ENCODE measurements around the gene POLR1H.
"Not testable (repeated sequence)": the region's sequence is repeated elsewhere in the genome, so short reads cannot be mapped to it uniquely, and the experiment has no call there.

The POLR1H gene, protein sequence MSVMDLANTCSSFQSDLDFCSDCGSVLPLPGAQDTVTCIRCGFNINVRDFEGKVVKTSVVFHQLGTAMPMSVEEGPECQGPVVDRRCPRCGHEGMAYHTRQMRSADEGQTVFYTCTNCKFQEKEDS

DNA sequence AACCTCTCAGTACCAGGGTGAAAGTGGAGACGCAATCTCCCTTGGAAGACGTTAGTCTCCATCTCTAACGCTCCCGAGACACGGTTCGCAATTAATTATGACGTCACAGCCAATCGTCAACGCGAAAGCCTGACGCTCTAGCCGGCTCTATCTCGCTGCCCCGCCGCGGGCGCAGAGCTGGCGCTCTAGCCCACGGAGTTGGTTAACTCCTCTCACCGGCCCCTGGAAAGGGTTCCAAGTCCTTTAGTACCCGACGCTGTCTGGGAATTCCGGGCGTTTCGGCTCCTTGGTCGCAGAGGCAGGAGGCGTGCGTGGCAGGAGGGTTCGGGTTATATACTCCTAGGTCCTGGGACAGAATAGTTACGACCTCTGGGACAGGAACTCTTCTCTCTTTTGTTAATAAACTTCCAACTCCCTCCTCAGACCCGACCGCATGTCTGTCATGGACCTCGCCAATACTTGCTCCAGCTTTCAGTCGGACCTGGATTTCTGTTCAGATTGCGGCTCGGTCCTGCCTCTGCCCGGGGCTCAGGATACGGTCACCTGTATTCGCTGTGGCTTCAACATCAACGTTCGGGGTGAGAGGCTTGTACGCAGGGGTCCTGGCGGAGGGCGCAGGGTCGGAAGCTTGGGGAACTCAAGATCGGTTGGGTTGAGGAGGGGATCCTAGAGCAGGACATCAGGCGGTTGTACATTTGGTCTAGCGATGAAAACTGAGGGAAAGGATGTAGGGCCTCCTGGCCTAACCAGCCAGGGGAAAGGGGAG lies at the start of gene POLR1H:
POLR1H (plus strand) TSS at position 174 of the 766 bp plus-strand sequence; CDS start at position 434, 260 bp downstream.
- peak; percentile 98 for DNase-seq

GRCh38 chr6:30013291-30013922 lies 47.7 kb upstream of the POLR1H start:
- peak; percentile 12 for DNase-seq

GRCh38 chr6:30019819-30020218 lies 41.2 kb upstream of the POLR1H start:
- DNase-seq, result no peak

- peak; percentile 20 for DNase-seq
Observed at GRCh38 chr6:30020626-30021025, 40.4 kb upstream of the POLR1H start.

DNA sequence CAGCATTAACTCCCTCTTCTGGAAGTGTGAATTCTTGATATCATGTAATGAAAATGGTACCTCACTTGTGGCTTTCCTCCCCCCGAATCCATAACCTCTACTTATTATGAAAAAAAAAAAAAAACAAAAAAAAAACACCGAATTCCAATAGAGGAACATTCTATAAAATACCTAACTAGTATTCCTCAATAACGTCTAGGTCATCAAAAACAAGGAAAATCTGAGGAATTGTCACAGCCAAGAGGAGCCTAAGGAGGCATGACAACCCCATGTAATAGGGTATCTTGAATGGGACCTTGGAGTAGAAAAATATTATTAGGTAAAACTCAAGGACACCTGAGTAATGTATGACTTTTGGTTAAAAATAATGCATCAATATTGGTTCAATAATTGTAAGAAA lies 38.9 kb upstream of the POLR1H start:
- no peak for DNase-seq

DNA sequence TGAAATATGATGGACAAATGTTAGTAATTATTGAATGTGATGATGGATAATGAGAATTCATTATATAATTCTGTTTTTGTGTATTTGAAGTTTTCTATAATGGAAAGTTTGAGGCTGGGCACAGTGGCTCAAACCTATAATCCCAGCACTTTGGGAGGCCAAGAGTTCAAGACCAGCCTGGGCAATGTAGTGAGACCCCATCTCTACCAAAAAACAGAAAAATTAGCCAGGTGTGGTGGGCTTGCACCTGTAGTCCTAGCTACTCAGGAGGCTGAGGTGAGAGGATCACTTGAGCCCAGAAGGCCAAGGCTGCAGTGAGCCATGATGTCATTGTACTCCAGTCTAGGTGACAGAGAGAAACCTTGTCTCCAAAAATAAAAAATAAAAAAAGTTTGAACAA lies 38.4 kb upstream of the POLR1H start:
- DNase-seq, result not testable (repeated sequence)

DNA sequence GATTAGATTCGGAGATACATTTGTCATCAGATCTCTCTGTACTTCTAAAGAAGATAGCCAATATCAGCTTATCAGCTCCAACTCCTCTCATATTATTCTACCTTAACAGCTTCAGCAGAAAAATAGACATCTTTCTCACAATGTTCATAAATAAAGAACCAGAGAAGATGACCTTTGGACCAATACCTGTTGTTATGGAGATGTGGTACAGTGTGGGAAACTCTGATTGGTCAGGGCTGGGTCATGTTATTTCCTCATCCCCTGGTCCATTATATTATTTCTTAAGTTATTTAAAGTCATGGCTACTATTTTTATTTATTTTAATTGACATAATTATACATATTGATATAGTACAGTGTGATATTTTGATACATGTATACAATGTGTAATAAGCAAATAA lies 35.9 kb upstream of the POLR1H start:
- DNase-seq, result no peak

- DNase-seq, result peak; percentile 30
Observed at GRCh38 chr6:30029588-30029987, 31.5 kb upstream of the POLR1H start.

GRCh38 chr6:30031381-30031780 lies 29.7 kb upstream of the POLR1H start:
- no peak for DNase-seq

DNA sequence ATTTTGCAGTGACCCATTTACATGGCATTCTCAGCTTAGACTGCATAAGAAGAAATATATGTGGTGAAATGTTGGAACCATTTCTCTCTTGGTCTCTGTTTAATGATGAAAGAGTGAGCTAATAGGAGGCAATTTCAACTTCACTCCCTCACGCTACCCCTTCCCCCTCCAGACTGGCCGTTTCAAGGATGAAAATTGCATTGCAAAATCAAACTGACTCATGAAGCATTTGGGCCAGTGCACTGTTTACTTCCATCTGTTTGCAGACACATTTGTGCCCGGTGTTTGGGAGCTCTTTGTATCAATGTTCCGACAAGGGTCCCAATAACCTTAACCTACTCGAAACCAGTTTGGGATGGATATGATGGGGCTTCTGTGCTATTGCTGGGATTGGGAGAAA lies 27.6 kb upstream of the POLR1H start:
- peak; percentile 68 for DNase-seq

DNA sequence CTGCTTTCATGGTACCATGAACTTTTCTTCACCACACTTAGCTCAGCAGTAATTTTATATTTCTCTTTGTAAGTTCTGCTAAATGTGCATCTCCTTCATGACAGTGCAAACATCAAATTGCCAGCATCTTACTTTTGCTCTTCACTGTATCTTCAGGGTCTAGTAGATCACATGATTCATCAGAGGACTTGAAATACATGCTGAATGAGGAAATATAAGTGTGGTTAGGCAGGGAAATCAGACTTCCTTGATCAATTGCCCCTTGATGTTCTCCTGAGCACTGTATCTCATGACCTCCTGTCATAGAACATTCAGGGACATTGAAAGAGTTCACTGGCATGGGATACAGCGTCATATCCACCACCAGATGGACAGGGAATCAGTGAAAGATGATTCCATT lies 25.3 kb upstream of the POLR1H start:
- DNase-seq, result peak; percentile 31

DNA sequence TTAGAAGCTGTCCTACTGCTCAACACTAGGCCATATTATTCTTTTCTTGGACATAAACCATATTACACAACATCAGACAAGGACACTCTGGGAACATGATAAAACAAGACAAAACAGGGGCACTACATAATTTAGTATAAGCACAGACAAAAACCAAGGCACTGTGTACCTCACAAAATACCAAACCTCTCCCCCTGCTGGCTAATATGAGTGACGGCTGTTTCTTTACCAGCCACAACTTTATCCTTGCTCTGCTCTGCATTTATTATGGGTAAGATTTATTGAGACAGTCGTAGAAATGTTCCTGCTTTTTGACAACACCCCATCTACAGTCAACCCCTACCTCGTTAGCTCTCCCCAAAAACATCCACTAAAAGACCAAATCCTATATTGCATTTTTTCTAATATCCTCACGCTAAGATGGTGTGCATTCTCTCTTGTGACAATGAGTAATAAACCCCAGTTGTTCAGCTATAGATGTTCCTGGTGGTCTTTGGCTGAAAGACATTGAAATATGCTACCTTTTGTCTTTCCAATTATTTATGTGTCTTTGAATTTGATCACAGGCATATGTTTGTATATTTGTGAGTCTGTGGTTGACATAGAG lies 23.8 kb upstream of the POLR1H start:
- DNase-seq, result peak; percentile 30

GRCh38 chr6:30041221-30041620 lies 19.8 kb upstream of the POLR1H start:
- DNase-seq, result no peak

- peak; percentile 42 for DNase-seq
Observed at GRCh38 chr6:30041821-30042220, 19.2 kb upstream of the POLR1H start.

DNA sequence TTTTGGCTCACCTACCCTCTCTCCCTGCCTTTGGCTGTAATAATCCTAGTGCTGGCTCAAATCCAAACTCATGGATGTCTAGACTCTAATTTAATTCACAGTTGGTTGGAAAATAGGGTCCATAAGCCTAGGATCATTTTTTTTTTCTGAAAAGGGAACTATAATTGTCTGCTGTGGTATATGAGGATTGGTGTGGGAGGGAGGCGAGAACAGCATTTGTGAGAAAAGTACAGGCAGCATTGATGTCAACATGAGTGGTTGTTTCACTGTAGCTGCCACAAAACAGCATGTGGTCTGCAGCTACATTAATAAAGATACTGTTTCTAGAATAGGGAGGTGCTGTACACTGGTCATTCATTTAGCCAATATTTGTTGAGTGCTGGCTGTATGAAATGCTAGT lies 18.6 kb upstream of the POLR1H start:
- peak; percentile 53 for DNase-seq

DNA sequence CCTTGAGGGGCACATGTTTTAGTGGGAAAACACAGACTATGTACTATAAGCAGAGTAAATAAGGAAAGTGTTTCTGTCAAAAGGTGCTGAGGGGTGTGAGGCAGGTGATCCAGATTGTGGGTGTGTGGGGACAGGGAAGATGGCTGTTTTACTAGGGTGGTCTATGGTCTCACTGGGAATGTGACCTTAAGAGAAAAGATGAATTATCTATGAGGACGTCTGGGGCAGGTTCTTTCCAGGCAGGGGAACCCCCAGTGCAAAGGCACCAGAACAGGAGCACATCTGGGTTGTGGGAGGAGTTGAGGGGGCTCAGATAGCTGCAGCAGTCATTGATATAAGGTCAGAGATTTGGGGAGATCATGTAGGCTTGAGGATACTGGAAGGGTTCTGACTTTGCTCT lies 18.2 kb upstream of the POLR1H start:
- no peak for DNase-seq

GRCh38 chr6:30043744-30044143 lies 17.3 kb upstream of the POLR1H start:
- DNase-seq, result no peak

DNA sequence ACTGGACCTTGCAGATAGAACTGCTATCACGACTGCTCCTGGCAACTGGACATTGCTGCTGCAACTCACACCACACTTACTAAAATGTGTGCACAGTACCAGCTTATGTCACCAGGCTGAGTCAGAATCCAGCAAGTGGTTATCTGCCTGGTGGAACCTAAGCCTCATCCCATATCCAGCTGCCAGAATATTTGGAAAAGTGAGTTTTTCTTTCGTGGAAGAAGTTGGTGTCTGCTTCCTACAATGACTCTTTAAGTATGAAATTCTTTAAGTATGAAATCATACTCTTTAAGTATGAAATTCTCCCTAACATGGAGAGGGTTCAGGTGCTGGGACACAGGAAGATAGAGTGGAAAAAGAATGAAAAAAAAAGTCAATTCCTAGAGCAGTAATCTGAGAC lies 16.4 kb upstream of the POLR1H start:
- DNase-seq, result no peak

- DNase-seq, result peak; percentile 30
Observed at GRCh38 chr6:30047220-30047619, 13.8 kb upstream of the POLR1H start.

DNA sequence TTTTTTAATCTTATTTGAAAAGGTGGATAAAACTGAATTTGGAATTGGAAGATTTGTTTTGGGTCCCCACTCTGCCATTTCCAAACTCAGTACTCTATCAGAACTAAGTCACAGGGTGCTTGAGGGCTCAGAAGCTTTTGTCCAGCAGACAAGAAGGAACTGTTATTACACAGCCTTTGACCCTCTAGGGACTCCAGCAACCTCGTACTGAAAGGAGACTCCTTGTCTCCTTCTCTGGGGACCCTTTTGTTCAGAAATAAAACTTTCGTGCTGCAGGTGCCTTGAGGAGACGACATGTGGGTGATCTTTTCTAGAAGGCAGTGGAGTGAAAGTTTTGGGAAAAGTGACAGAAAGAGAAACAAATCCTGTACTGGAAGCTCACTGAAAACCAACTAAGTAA lies 7.4 kb upstream of the POLR1H start:
- no peak for DNase-seq

GRCh38 chr6:30055513-30055912 lies 5.6 kb upstream of the POLR1H start:
- DNase-seq, result no peak

GRCh38 chr6:30060606-30061091 lies 416 bp upstream of the POLR1H start:
- peak; percentile 56 for DNase-seq

DNA sequence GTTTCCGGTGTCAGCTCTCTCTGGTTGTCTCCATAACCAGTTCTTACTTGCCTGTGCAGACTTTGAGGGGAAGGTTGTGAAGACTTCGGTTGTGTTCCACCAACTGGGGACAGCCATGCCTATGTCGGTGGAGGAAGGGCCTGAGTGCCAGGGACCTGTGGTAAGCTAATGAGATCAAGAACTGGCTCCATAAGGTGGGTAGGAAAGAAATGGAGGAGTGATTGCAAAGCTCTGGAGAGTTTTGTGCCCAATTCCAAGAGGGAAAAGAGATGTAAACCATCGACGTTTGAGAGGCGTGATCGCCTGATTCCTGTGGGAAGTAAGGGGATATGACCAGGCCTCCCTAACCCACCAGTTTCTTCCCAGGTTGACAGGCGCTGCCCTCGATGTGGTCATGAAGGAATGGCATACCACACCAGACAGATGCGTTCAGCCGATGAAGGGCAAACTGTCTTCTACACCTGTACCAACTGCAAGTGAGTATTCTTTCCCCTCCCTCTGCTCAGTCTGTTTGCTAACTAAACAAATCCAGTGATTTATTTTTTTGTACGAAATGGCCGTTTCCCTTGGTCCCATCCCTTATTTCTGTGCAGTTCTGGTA lies 893 bp downstream of the POLR1H start:
- DNase-seq, result no peak
